Muscle of leg (tissue), 11 donors: ENCODE measurements around the gene VCAN. TPM values are rescaled to one million over a fixed set of nuclear protein-coding genes. Genes with fewer than 3 reads are reported as not detected.
A peak's percentile ranks its signal among the peaks of the same experiment; 100 is the strongest.

ENCODE experiments used
- DNase-seq: peaks from one replicate; pipeline ENCODE4 v3.0.0; 2013
- H3K27ac ChIP-seq: one replicate; pipeline ENCODE4 v1.5.1; 2013; ENCODE audit warnings: mild to moderate bottlenecking, low read length, control low read depth
- H3K27me3 ChIP-seq: one replicate; pipeline ENCODE4 v1.6.1; 2013; ENCODE audit warnings: low read length; ENCODE audit not compliant: control insufficient read depth, insufficient read depth
- H3K36me3 ChIP-seq: one replicate; pipeline ENCODE4 v1.6.1; 2013; ENCODE audit warnings: low read length; ENCODE audit not compliant: control insufficient read depth, insufficient read depth
- H3K4me1 ChIP-seq: one replicate; pipeline ENCODE4 v1.6.1; 2013; ENCODE audit warnings: low read length; ENCODE audit not compliant: control insufficient read depth, insufficient read depth
- H3K4me3 ChIP-seq: one replicate; pipeline ENCODE4 v1.5.1; 2013; ENCODE audit warnings: low read length, control low read depth
- H3K9me3 ChIP-seq: replicated peaks from 2 replicates; pipeline ENCODE4 v1.6.1; 2013; ENCODE audit warnings: low read depth, low read length; ENCODE audit not compliant: control insufficient read depth
- WGBS: methylation state at CpG from one replicate; pipeline ENCODE4 v1.1.5; 2013; ENCODE audit warnings: missing lambda C conversion rate; ENCODE audit not compliant: insufficient coverage; 5-methylcytosine and 5-hydroxymethylcytosine counted together
- polyA plus RNA-seq, 8 donors: library from polyadenylated mRNA; unstranded; fragments of 120-200 nt; gene quantifications; one replicate each; pipeline versions ENCODE4 v1.2.1 to v1.2.3, GENCODE V29; 2013; ENCODE audit warnings: inconsistent platforms in 1 of 8, low replicate concordance in 1 of 8; ENCODE audit not compliant: insufficient read length in 8 of 8, insufficient read depth in 1 of 8
- total RNA-seq: library from RNA; stranded (reverse); fragments of 120-200 nt; gene quantifications from one replicate; pipeline ENCODE4 v1.2.4, GENCODE V29; 2013

Gene VCAN
- total and polyA plus RNA-seq, 9 donors = 187 to 382 (median 256) TPM

- WGBS = no CpG with 5 or more reads among the region's 1 CpG
- Histone ChIP-seq H3K27ac (no peak overlapping the region), H3K9me3 (peaks cover 6% of the 10 kb centered on the region)
Measured at GRCh38 chr5:83453937-83454336, 17.6 kb upstream of the VCAN start.

GRCh38 chr5:83464261-83464660, 7.3 kb upstream of the VCAN start:
- H3K9me3 ChIP-seq = no peaks in the 10 kb centered on the region
- H3K4me1 ChIP-seq = peaks cover 2% of the 10 kb centered on the region
- no peaks in the 10 kb centered on the region for H3K36me3 ChIP-seq
- no peak overlapping the region for H3K27ac ChIP-seq
- 80% methylated on average over 1 of the region's 3 CpGs for WGBS
- no peak overlapping the region for H3K4me3 ChIP-seq
- DNase-seq = no peak
- H3K27me3 ChIP-seq = peaks cover 2% of the 10 kb centered on the region

More at GRCh38 chr5:83453937-83454336, 17.6 kb upstream of the VCAN start:
- no peaks in the 10 kb centered on the region for H3K4me1 ChIP-seq
- no peaks in the 10 kb centered on the region for H3K27me3 ChIP-seq
- no peak overlapping the region for H3K4me3 ChIP-seq
- no peak for DNase-seq
- no peaks in the 10 kb centered on the region for H3K36me3 ChIP-seq

GRCh38 chr5:83467371-83468035, 4.0 kb upstream of the VCAN start:
- H3K9me3 ChIP-seq = no peaks in the 10 kb centered on the region
- no peaks in the 10 kb centered on the region for H3K36me3 ChIP-seq
- peaks cover 14% of the 10 kb centered on the region for H3K27me3 ChIP-seq
- peak; percentile 96 for DNase-seq
- H3K4me1 ChIP-seq = peaks cover 5% of the 10 kb centered on the region
- no CpG with 5 or more reads among the region's 9 CpGs for WGBS
- H3K4me3 ChIP-seq = no peak overlapping the region
- H3K27ac ChIP-seq = peak overlapping the region; percentile 45

GRCh38 chr5:83469075-83469474, 2.5 kb upstream of the VCAN start:
- H3K27ac ChIP-seq = no peak overlapping the region
- no peaks in the 10 kb centered on the region for H3K9me3 ChIP-seq
- peaks cover 9% of the 10 kb centered on the region for H3K4me1 ChIP-seq
- no peak for DNase-seq
- no peak overlapping the region for H3K4me3 ChIP-seq
- H3K36me3 ChIP-seq = no peaks in the 10 kb centered on the region
- H3K27me3 ChIP-seq = peaks cover 24% of the 10 kb centered on the region

GRCh38 chr5:83470526-83471404, 779 bp upstream of the VCAN start:
- Histone ChIP-seq H3K9me3 (no peaks in the 10 kb centered on the region), H3K36me3 (no peaks in the 10 kb centered on the region), H3K4me1 (peaks cover 18% of the 10 kb centered on the region), H3K27me3 (peaks cover 24% of the 10 kb centered on the region), H3K4me3 (peak overlapping the region; percentile 62), H3K27ac (peak overlapping the region; percentile 96)
- 0% methylated on average over 6 of the region's 15 CpGs for WGBS
- DNase-seq = no peak

- no peaks in the 10 kb centered on the region for H3K36me3 ChIP-seq
- H3K27ac ChIP-seq = peak overlapping the region; percentile 96
- no peaks in the 10 kb centered on the region for H3K9me3 ChIP-seq
- peaks cover 24% of the 10 kb centered on the region for H3K27me3 ChIP-seq
- WGBS = 0% methylated on average over 5 of the region's 5 CpGs
- no peak for DNase-seq
- peak overlapping the region; percentile 62 for H3K4me3 ChIP-seq
- H3K4me1 ChIP-seq = peaks cover 16% of the 10 kb centered on the region
Measured at GRCh38 chr5:83472213-83472507, 616 bp downstream of the VCAN start.

- Histone ChIP-seq H3K27me3 (peaks cover 24% of the 10 kb centered on the region), H3K36me3 (no peaks in the 10 kb centered on the region), H3K27ac (peak overlapping the region; percentile 96), H3K9me3 (no peaks in the 10 kb centered on the region), H3K4me1 (peaks cover 16% of the 10 kb centered on the region), H3K4me3 (peak overlapping the region; percentile 62)
- DNase-seq = peak; percentile 83
- under 1% methylated on average over 40 of the region's 54 CpGs for WGBS
Measured at GRCh38 chr5:83472508-83473345, 1.2 kb downstream of the VCAN start.

- 0% methylated on average over 26 of the region's 42 CpGs for WGBS
- H3K9me3 ChIP-seq = no peaks in the 10 kb centered on the region
- H3K4me1 ChIP-seq = peaks cover 16% of the 10 kb centered on the region
- H3K4me3 ChIP-seq = peak overlapping the region; percentile 62
- H3K36me3 ChIP-seq = no peaks in the 10 kb centered on the region
- DNase-seq = peak; percentile 100
- peaks cover 24% of the 10 kb centered on the region for H3K27me3 ChIP-seq
- peak overlapping the region; percentile 98 for H3K27ac ChIP-seq
Measured at GRCh38 chr5:83473346-83474160, 2.0 kb downstream of the VCAN start.

GRCh38 chr5:83474161-83474796, 2.7 kb downstream of the VCAN start:
- Histone ChIP-seq H3K27me3 (peaks cover 24% of the 10 kb centered on the region), H3K4me1 (peaks cover 16% of the 10 kb centered on the region), H3K36me3 (peaks cover 5% of the 10 kb centered on the region), H3K27ac (peak overlapping the region; percentile 98), H3K9me3 (no peaks in the 10 kb centered on the region), H3K4me3 (peak overlapping the region; percentile 62)
- 0% methylated on average over 33 of the region's 46 CpGs for WGBS
- peak; percentile 95 for DNase-seq
